ENCODE measurements around the gene AFDN.

- TF ChIP-seq CTCF (conservative IDR thresholded peaks at IDR 0.05 in 1 of 2, IDR thresholded peaks at IDR 0.05 in 1 of 2; ENCODE audit: low read depth in 1 of 2, low read length in 2 of 2) (no peak), EZH2 (IDR thresholded peaks at IDR 0.05; ENCODE audit: low read length, missing control alignments) (no peak)
Measured at GRCh38 chr6:167827583-167828324, 1.0 kb downstream of the AFDN start.
